Prostate gland (tissue), 2 donors: Measurements from ENCODE around the gene MRPL58.
A peak's percentile ranks its signal among the peaks of the same experiment; 100 is the strongest.

ENCODE experiments used
- CTCF ChIP-seq, 4 experiments: fragments of 200-600 bp in 2 of 4; fragments of 450-650 bp in 2 of 4; sonication (generic) in 2 of 4; IDR thresholded peaks; 1 replicate in 3 of 4; 2 replicates in 1 of 4; pipeline ENCODE4 v1.5.1; 2016 to 2019; ENCODE audit warnings: antibody characterized with exemption in 4 of 4, mild to moderate bottlenecking in 2 of 4, moderate library complexity in 2 of 4
- POLR2A ChIP-seq: fragments of 450-650 bp; IDR thresholded peaks from one replicate; pipeline ENCODE4 v1.6.1; 2016; ENCODE audit warnings: antibody characterized with exemption, mild to moderate bottlenecking
- POLR2AphosphoS5 ChIP-seq: sonication (generic); formaldehyde crosslinking; IDR thresholded peaks from one replicate; pipeline ENCODE4 v1.6.1; 2017; ENCODE audit warnings: antibody characterized with exemption

- TF ChIP-seq POLR2A = no peak
- peak in 1 of 4 experiments; percentile 23 for TF ChIP-seq CTCF (IDR thresholded peaks at IDR 0.05)
- TF ChIP-seq POLR2AphosphoS5 = peak; percentile 87
These were observed 21.1 kb downstream of the MRPL58 start for GRCh38 chr17:75033346-75034235.
